CD8-positive, alpha-beta memory T cell (primary cell): ENCODE data around the gene MPP7. TPM values are rescaled to one million over a fixed set of nuclear protein-coding genes. Genes with fewer than 3 reads are reported as not detected.

Source experiments
- CTCF ChIA-PET: fragments of 350-600 bp; sonication (Branson Sonifier 250); formaldehyde crosslinking; loops from one replicate; lab custom pipeline; 2021; ENCODE audit warnings: antibody characterized with exemption; lab: Charles Lee
- POLR2A ChIA-PET: fragments of 350-600 bp; sonication (Branson Sonifier 250); formaldehyde crosslinking; loops from one replicate; lab custom pipeline; 2021; ENCODE audit warnings: antibody characterized with exemption; lab: Charles Lee
- DNase-seq, 5 donors: peaks; one replicate each; pipeline versions ENCODE4 v3.0.0 to v3.0.0-alpha.2; 2020 to 2022; ENCODE audit warnings: mixed read lengths in 1 of 5
- H3K27ac ChIP-seq: one replicate; pipeline ENCODE4 v1.7.0; 2013; ENCODE audit warnings: low read depth, mild to moderate bottlenecking, low read length, moderate library complexity
- H3K27me3 ChIP-seq: 2 replicates; pipeline ENCODE4 v1.7.0; 2013; ENCODE audit warnings: low read length, mild to moderate bottlenecking; ENCODE audit not compliant: insufficient read depth, poor library complexity, severe bottlenecking
- H3K36me3 ChIP-seq: 2 replicates; pipeline ENCODE4 v1.7.0; 2013; ENCODE audit warnings: mild to moderate bottlenecking, low read length, moderate library complexity; ENCODE audit not compliant: insufficient read depth
- H3K4me1 ChIP-seq: 2 replicates; pipeline ENCODE4 v1.7.0; 2013; ENCODE audit warnings: mild to moderate bottlenecking, low read length, moderate library complexity; ENCODE audit not compliant: insufficient read depth
- H3K4me3 ChIP-seq: 2 replicates; pipeline ENCODE4 v1.7.0; 2013; ENCODE audit warnings: mild to moderate bottlenecking, low read length
- H3K9me3 ChIP-seq: 2 replicates; pipeline ENCODE4 v1.7.0; 2013; ENCODE audit warnings: mild to moderate bottlenecking, low read length
- H3K27ac Mint-ChIP-seq, 8 donors: one replicate each; pipeline ENCODE4 v1.8.0; 2020 to 2021; ENCODE audit warnings: mixed read lengths in 8 of 8, mild to moderate bottlenecking in 6 of 8, inconsistent platforms in 3 of 8, moderate library complexity in 3 of 8
- H3K27me3 Mint-ChIP-seq, 2 donors: one replicate each; pipeline ENCODE4 v1.8.0; 2020 to 2021; ENCODE audit warnings: mixed read lengths in 2 of 2, mild to moderate bottlenecking in 1 of 2, moderate library complexity in 1 of 2
- H3K36me3 Mint-ChIP-seq, 3 donors: one replicate each; pipeline ENCODE4 v1.8.0; 2020 to 2021; ENCODE audit warnings: mixed read lengths in 3 of 3, inconsistent platforms in 1 of 3, mild to moderate bottlenecking in 1 of 3
- H3K4me1 Mint-ChIP-seq, 3 donors: one replicate each; pipeline ENCODE4 v1.8.0; 2020 to 2021; ENCODE audit warnings: mixed read lengths in 3 of 3, inconsistent platforms in 1 of 3, mild to moderate bottlenecking in 1 of 3
- H3K4me3 Mint-ChIP-seq, 7 donors: one replicate each; pipeline ENCODE4 v1.8.0; 2020 to 2021; ENCODE audit warnings: mixed read lengths in 7 of 7, mild to moderate bottlenecking in 6 of 7, moderate library complexity in 4 of 7, inconsistent platforms in 2 of 7
- H3K9me3 Mint-ChIP-seq, 5 donors: one replicate each; pipeline ENCODE4 v1.8.0; 2020 to 2022; ENCODE audit warnings: mixed read lengths in 5 of 5, mild to moderate bottlenecking in 3 of 5, moderate library complexity in 2 of 5, inconsistent platforms in 1 of 5
- polyA plus RNA-seq: library from polyadenylated mRNA; unstranded; fragments of 300-500 nt; fragmentation: Illumina TruSeq; gene quantifications from one replicate; pipeline ENCODE4 v1.2.3, GENCODE V29; 2021
- total RNA-seq, 2 experiments: library from RNA; stranded (reverse); gene quantifications; one replicate each; pipeline ENCODE4 v1.2.3, GENCODE V29; 2021

Gene MPP7
- total and polyA plus RNA-seq, 3 experiments from 2014 or later, result 6.6 to 22.2 (median 7.9) TPM

GRCh38 chr10:28281726-28282315 lies 21.0 kb downstream of the MPP7 start:
- Histone ChIP-seq H3K27ac (no peak overlapping the region), H3K36me3 (no peaks in the 10 kb centered on the region), H3K9me3 (no peaks in the 10 kb centered on the region), H3K4me3 (no peak overlapping the region), H3K4me1 (no peaks in the 10 kb centered on the region), H3K27me3 (no peaks in the 10 kb centered on the region)
- H3K4me1 Mint-ChIP-seq, result peaks cover 21 to 64% (median 44%) of the 10 kb centered on the region in 3 donors
- H3K27me3 Mint-ChIP-seq, result no peaks in the 10 kb centered on the region
- peak overlapping the region in 2 of 8 donors; percentile 19 to 80 for H3K27ac Mint-ChIP-seq
- no peak for DNase-seq
- CTCF ChIA-PET, result no interaction called here
- no peaks in the 10 kb centered on the region for H3K9me3 Mint-ChIP-seq
- no peak overlapping the region for H3K4me3 Mint-ChIP-seq
- H3K36me3 Mint-ChIP-seq, result peaks cover 0 to 12% (median 2%) of the 10 kb centered on the region in 3 donors
- POLR2A ChIA-PET, result no interaction called here

- peaks cover 22 to 71% (median 52%) of the 10 kb centered on the region in 3 donors for H3K4me1 Mint-ChIP-seq
- Histone ChIP-seq H3K4me3 (no peak overlapping the region), H3K36me3 (no peaks in the 10 kb centered on the region), H3K27ac (no peak overlapping the region), H3K27me3 (no peaks in the 10 kb centered on the region), H3K9me3 (no peaks in the 10 kb centered on the region), H3K4me1 (no peaks in the 10 kb centered on the region)
- H3K27me3 Mint-ChIP-seq, result no peaks in the 10 kb centered on the region
- H3K27ac Mint-ChIP-seq, result peak overlapping the region in 1 of 8 donors; percentile 44
- ChIA-PET CTCF (no interaction called here), POLR2A (no interaction called here)
- H3K9me3 Mint-ChIP-seq, result no peaks in the 10 kb centered on the region
- no peak for DNase-seq
- H3K36me3 Mint-ChIP-seq, result peaks cover 0 to 12% (median 4%) of the 10 kb centered on the region in 3 donors
- H3K4me3 Mint-ChIP-seq, result no peak overlapping the region
Observed at GRCh38 chr10:28280652-28281051, 22.2 kb downstream of the MPP7 start.

- H3K27me3 ChIP-seq, result no peaks in the 10 kb centered on the region
- H3K36me3 Mint-ChIP-seq, result peaks cover 3 to 12% (median 5%) of the 10 kb centered on the region in 3 donors
- no peaks in the 10 kb centered on the region for H3K27me3 Mint-ChIP-seq
- no peak for DNase-seq
- H3K27ac Mint-ChIP-seq, result peak overlapping the region in 1 of 8 donors; percentile 48
- H3K27ac ChIP-seq, result no peak overlapping the region
- no peak overlapping the region for H3K4me3 ChIP-seq
- ChIA-PET CTCF (no interaction called here), POLR2A (no interaction called here)
- H3K4me1 Mint-ChIP-seq, result peaks cover 27 to 71% (median 58%) of the 10 kb centered on the region in 3 donors
- no peaks in the 10 kb centered on the region for H3K9me3 Mint-ChIP-seq
- no peaks in the 10 kb centered on the region for H3K36me3 ChIP-seq
- H3K9me3 ChIP-seq, result no peaks in the 10 kb centered on the region
- no peaks in the 10 kb centered on the region for H3K4me1 ChIP-seq
- no peak overlapping the region for H3K4me3 Mint-ChIP-seq
Observed at GRCh38 chr10:28279878-28280277, 23.0 kb downstream of the MPP7 start.

GRCh38 chr10:28278842-28279241 lies 24.0 kb downstream of the MPP7 start:
- Mint-ChIP-seq H3K4me1 (peaks cover 26 to 67% (median 54%) of the 10 kb centered on the region in 3 donors), H3K27me3 (no peaks in the 10 kb centered on the region), H3K9me3 (no peaks in the 10 kb centered on the region), H3K27ac (no peak overlapping the region), H3K36me3 (peaks cover 3 to 10% (median 4%) of the 10 kb centered on the region in 3 donors), H3K4me3 (no peak overlapping the region)
- no peak for DNase-seq
- H3K9me3 ChIP-seq, result no peaks in the 10 kb centered on the region
- no peaks in the 10 kb centered on the region for H3K36me3 ChIP-seq
- H3K4me1 ChIP-seq, result no peaks in the 10 kb centered on the region
- H3K27ac ChIP-seq, result no peak overlapping the region
- CTCF ChIA-PET, result no interaction called here
- no peak overlapping the region for H3K4me3 ChIP-seq
- H3K27me3 ChIP-seq, result no peaks in the 10 kb centered on the region
- POLR2A ChIA-PET, result no interaction called here

GRCh38 chr10:28276384-28276783 lies 26.5 kb downstream of the MPP7 start:
- H3K27ac ChIP-seq, result no peak overlapping the region
- H3K36me3 ChIP-seq, result no peaks in the 10 kb centered on the region
- Mint-ChIP-seq H3K4me3 (no peak overlapping the region), H3K4me1 (peaks cover 21 to 59% (median 42%) of the 10 kb centered on the region in 3 donors), H3K9me3 (no peaks in the 10 kb centered on the region), H3K27me3 (no peaks in the 10 kb centered on the region), H3K36me3 (peaks cover 4 to 7% (median 6%) of the 10 kb centered on the region in 3 donors), H3K27ac (no peak overlapping the region)
- H3K27me3 ChIP-seq, result no peaks in the 10 kb centered on the region
- no peaks in the 10 kb centered on the region for H3K4me1 ChIP-seq
- POLR2A ChIA-PET, result no interaction called here
- no peaks in the 10 kb centered on the region for H3K9me3 ChIP-seq
- CTCF ChIA-PET, result interaction anchor here (1.2 to 1.3 kb wide), 2 partner anchors 18 to 34 kb away, joined by 4 read pairs; no protein-coding TSS in a partner anchor
- no peak overlapping the region for H3K4me3 ChIP-seq
- no peak for DNase-seq

- peak overlapping the region in 1 of 8 donors; percentile 32 for H3K27ac Mint-ChIP-seq
- Histone ChIP-seq H3K9me3 (no peaks in the 10 kb centered on the region), H3K36me3 (no peaks in the 10 kb centered on the region), H3K4me1 (peaks cover 4% of the 10 kb centered on the region), H3K27ac (no peak overlapping the region), H3K4me3 (no peak overlapping the region), H3K27me3 (no peaks in the 10 kb centered on the region)
- no peaks in the 10 kb centered on the region for H3K27me3 Mint-ChIP-seq
- peaks cover 22 to 52% (median 44%) of the 10 kb centered on the region in 3 donors for H3K4me1 Mint-ChIP-seq
- H3K36me3 Mint-ChIP-seq, result peaks cover 6 to 9% (median 7%) of the 10 kb centered on the region in 3 donors
- ChIA-PET POLR2A (no interaction called here), CTCF (no interaction called here)
- no peak overlapping the region for H3K4me3 Mint-ChIP-seq
- no peak for DNase-seq
- H3K9me3 Mint-ChIP-seq, result no peaks in the 10 kb centered on the region
Observed at GRCh38 chr10:28274475-28274874, 28.4 kb downstream of the MPP7 start.

GRCh38 chr10:28273343-28273742 lies 29.5 kb downstream of the MPP7 start:
- ChIA-PET CTCF (no interaction called here), POLR2A (no interaction called here)
- no peaks in the 10 kb centered on the region for H3K9me3 ChIP-seq
- no peak overlapping the region for H3K27ac Mint-ChIP-seq
- H3K27me3 ChIP-seq, result no peaks in the 10 kb centered on the region
- no peak overlapping the region for H3K4me3 Mint-ChIP-seq
- H3K36me3 ChIP-seq, result no peaks in the 10 kb centered on the region
- peaks cover 4% of the 10 kb centered on the region for H3K4me1 ChIP-seq
- no peaks in the 10 kb centered on the region for H3K9me3 Mint-ChIP-seq
- DNase-seq, result no peak
- H3K4me3 ChIP-seq, result no peak overlapping the region
- H3K27ac ChIP-seq, result no peak overlapping the region
- peaks cover 23 to 52% (median 42%) of the 10 kb centered on the region in 3 donors for H3K4me1 Mint-ChIP-seq
- peaks cover 7 to 12% (median 7%) of the 10 kb centered on the region in 3 donors for H3K36me3 Mint-ChIP-seq
- H3K27me3 Mint-ChIP-seq, result no peaks in the 10 kb centered on the region

GRCh38 chr10:28269842-28270456 lies 32.9 kb downstream of the MPP7 start:
- H3K27me3 ChIP-seq, result no peaks in the 10 kb centered on the region
- H3K9me3 ChIP-seq, result no peaks in the 10 kb centered on the region
- no peak overlapping the region for H3K27ac Mint-ChIP-seq
- no peak for DNase-seq
- no peaks in the 10 kb centered on the region for H3K9me3 Mint-ChIP-seq
- POLR2A ChIA-PET, result no interaction called here
- H3K27ac ChIP-seq, result no peak overlapping the region
- peaks cover 24 to 48% (median 29%) of the 10 kb centered on the region in 3 donors for H3K4me1 Mint-ChIP-seq
- H3K36me3 Mint-ChIP-seq, result peaks cover 4 to 15% (median 9%) of the 10 kb centered on the region in 3 donors
- H3K4me3 Mint-ChIP-seq, result no peak overlapping the region
- CTCF ChIA-PET, result no interaction called here
- H3K4me3 ChIP-seq, result no peak overlapping the region
- H3K27me3 Mint-ChIP-seq, result peaks cover 0 to 2% of the 10 kb centered on the region in 2 donors
- peaks cover 4% of the 10 kb centered on the region for H3K4me1 ChIP-seq
- H3K36me3 ChIP-seq, result no peaks in the 10 kb centered on the region
